ENCODE results near the gene SP7. TPM values are rescaled to one million over a fixed set of nuclear protein-coding genes. Genes with fewer than 3 reads are reported as not detected.

SP7 gene
- total and polyA plus RNA-seq, 2 experiments from 2014 or later = 0.17 TPM; not detected in 1

DNA sequence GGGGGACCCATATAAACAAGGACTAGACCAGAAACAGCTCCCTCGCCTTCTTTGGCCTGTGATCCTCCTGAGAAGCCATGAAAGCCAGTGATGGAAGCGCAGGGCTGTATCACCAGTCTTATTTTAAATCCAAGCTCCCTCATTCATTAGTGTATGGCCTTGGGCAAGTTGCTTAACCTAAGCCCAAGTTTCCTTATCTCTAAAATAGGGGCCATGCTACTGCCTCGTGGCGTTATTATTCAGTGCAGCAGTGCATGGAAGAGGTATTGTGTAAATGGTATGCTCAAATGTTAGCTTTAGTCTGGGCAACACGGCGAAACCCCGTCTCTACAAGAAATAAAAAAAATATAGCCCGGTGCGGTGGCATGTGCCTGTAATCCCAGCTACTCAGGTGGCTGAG, 58.2 kb downstream of the SP7 start:
- Mint-ChIP-seq H3K27ac (no peak overlapping the region), H3K4me3 (no peak overlapping the region), H3K27me3 (ENCODE audit: insufficient read depth, low read depth, poor library complexity) (peaks cover 6% of the 10 kb centered on the region), H3K4me1 (no peaks in the 10 kb centered on the region; the same call in 2 of the 3 replicates), H3K36me3 (ENCODE audit: low read depth) (peaks cover 82% of the 10 kb centered on the region), H3K9me3 (no peaks in the 10 kb centered on the region)
- Histone ChIP-seq H3K4me3 (no peak overlapping the region), H3K36me3 (ENCODE audit: insufficient read depth) (peaks cover 51% of the 10 kb centered on the region), H2AFZ (no peak overlapping the region), H3F3A (replicated peaks; ENCODE audit: low read depth) (0 out of 2 replicates have a peak, but pooled peaks cover 8% of the 10 kb centered on the region), H3K27me3 (ENCODE audit: insufficient read depth) (no peaks in the 10 kb centered on the region), H3K9me2 (ENCODE audit: insufficient read depth) (no peaks in the 10 kb centered on the region), H4K20me1 (replicated peaks; ENCODE audit: insufficient read depth) (peaks cover 5% of the 10 kb centered on the region), H3K4me2 (no peak overlapping the region), H3K79me2 (replicated peaks; ENCODE audit: insufficient read depth) (no peaks in the 10 kb centered on the region), H3K27ac (ENCODE audit: low read depth) (no peak overlapping the region), H3K4me1 (ENCODE audit: insufficient read depth) (no peaks in the 10 kb centered on the region)
- DNase-seq (ENCODE audit: low spot score) = no peak
- ATAC-seq = no peak
- TF ChIP-seq NANOG (IDR thresholded peaks at IDR 0.05; ENCODE audit: borderline replicate concordance) (no peak), ZNF331 (CRISPR knock-in tag; IDR thresholded peaks at IDR 0.05; ENCODE audit: low read depth) (no peak), POLR2AphosphoS5 (IDR thresholded peaks at IDR 0.05; ENCODE audit: low read depth) (no peak), STAT1 (IDR thresholded peaks at IDR 0.05; ENCODE audit: unreplicated experiment) (no peak), JUNB (IDR thresholded peaks at IDR 0.05; ENCODE audit: unreplicated experiment) (no peak), EZH2phosphoT487 (IDR thresholded peaks at IDR 0.05; ENCODE audit: unreplicated experiment) (no peak), ZNF114 (CRISPR knock-in tag; IDR thresholded peaks at IDR 0.05) (no peak), CREB1 (CRISPR knock-in tag; IDR thresholded peaks at IDR 0.05; ENCODE audit: low read depth) (no peak), EZH2 (IDR thresholded peaks at IDR 0.05; ENCODE audit: low read depth, unreplicated experiment) (no peak)
- TF ChIP-seq, protein P1, sequence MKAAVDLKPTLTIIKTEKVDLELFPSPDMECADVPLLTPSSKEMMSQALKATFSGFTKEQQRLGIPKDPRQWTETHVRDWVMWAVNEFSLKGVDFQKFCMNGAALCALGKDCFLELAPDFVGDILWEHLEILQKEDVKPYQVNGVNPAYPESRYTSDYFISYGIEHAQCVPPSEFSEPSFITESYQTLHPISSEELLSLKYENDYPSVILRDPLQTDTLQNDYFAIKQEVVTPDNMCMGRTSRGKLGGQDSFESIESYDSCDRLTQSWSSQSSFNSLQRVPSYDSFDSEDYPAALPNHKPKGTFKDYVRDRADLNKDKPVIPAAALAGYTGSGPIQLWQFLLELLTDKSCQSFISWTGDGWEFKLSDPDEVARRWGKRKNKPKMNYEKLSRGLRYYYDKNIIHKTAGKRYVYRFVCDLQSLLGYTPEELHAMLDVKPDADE (IDR thresholded peaks at IDR 0.05) = no peak
- TF ChIP-seq, protein P2, sequence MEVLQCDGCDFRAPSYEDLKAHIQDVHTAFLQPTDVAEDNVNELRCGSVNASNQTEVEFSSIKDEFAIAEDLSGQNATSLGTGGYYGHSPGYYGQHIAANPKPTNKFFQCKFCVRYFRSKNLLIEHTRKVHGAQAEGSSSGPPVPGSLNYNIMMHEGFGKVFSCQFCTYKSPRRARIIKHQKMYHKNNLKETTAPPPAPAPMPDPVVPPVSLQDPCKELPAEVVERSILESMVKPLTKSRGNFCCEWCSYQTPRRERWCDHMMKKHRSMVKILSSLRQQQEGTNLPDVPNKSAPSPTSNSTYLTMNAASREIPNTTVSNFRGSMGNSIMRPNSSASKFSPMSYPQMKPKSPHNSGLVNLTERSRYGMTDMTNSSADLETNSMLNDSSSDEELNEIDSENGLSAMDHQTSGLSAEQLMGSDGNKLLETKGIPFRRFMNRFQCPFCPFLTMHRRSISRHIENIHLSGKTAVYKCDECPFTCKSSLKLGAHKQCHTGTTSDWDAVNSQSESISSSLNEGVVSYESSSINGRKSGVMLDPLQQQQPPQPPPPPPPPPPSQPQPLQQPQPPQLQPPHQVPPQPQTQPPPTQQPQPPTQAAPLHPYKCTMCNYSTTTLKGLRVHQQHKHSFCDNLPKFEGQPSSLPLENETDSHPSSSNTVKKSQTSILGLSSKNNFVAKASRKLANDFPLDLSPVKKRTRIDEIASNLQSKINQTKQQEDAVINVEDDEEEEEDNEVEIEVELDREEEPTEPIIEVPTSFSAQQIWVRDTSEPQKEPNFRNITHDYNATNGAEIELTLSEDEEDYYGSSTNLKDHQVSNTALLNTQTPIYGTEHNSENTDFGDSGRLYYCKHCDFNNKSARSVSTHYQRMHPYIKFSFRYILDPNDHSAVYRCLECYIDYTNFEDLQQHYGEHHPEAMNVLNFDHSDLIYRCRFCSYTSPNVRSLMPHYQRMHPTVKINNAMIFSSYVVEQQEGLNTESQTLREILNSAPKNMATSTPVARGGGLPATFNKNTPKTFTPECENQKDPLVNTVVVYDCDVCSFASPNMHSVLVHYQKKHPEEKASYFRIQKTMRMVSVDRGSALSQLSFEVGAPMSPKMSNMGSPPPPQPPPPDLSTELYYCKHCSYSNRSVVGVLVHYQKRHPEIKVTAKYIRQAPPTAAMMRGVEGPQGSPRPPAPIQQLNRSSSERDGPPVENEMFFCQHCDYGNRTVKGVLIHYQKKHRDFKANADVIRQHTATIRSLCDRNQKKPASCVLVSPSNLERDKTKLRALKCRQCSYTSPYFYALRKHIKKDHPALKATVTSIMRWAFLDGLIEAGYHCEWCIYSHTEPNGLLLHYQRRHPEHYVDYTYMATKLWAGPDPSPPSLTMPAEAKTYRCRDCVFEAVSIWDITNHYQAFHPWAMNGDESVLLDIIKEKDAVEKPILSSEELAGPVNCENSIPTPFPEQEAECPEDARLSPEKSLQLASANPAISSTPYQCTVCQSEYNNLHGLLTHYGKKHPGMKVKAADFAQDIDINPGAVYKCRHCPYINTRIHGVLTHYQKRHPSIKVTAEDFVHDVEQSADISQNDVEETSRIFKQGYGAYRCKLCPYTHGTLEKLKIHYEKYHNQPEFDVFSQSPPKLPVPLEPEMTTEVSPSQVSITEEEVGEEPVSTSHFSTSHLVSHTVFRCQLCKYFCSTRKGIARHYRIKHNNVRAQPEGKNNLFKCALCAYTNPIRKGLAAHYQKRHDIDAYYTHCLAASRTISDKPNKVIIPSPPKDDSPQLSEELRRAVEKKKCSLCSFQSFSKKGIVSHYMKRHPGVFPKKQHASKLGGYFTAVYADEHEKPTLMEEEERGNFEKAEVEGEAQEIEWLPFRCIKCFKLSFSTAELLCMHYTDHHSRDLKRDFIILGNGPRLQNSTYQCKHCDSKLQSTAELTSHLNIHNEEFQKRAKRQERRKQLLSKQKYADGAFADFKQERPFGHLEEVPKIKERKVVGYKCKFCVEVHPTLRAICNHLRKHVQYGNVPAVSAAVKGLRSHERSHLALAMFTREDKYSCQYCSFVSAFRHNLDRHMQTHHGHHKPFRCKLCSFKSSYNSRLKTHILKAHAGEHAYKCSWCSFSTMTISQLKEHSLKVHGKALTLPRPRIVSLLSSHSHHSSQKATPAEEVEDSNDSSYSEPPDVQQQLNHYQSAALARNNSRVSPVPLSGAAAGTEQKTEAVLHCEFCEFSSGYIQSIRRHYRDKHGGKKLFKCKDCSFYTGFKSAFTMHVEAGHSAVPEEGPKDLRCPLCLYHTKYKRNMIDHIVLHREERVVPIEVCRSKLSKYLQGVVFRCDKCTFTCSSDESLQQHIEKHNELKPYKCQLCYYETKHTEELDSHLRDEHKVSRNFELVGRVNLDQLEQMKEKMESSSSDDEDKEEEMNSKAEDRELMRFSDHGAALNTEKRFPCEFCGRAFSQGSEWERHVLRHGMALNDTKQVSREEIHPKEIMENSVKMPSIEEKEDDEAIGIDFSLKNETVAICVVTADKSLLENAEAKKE (CRISPR knock-in tag; IDR thresholded peaks at IDR 0.05) = no peak
- TF ChIP-seq, protein P3, sequence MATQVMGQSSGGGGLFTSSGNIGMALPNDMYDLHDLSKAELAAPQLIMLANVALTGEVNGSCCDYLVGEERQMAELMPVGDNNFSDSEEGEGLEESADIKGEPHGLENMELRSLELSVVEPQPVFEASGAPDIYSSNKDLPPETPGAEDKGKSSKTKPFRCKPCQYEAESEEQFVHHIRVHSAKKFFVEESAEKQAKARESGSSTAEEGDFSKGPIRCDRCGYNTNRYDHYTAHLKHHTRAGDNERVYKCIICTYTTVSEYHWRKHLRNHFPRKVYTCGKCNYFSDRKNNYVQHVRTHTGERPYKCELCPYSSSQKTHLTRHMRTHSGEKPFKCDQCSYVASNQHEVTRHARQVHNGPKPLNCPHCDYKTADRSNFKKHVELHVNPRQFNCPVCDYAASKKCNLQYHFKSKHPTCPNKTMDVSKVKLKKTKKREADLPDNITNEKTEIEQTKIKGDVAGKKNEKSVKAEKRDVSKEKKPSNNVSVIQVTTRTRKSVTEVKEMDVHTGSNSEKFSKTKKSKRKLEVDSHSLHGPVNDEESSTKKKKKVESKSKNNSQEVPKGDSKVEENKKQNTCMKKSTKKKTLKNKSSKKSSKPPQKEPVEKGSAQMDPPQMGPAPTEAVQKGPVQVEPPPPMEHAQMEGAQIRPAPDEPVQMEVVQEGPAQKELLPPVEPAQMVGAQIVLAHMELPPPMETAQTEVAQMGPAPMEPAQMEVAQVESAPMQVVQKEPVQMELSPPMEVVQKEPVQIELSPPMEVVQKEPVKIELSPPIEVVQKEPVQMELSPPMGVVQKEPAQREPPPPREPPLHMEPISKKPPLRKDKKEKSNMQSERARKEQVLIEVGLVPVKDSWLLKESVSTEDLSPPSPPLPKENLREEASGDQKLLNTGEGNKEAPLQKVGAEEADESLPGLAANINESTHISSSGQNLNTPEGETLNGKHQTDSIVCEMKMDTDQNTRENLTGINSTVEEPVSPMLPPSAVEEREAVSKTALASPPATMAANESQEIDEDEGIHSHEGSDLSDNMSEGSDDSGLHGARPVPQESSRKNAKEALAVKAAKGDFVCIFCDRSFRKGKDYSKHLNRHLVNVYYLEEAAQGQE (IDR thresholded peaks at IDR 0.05; ENCODE audit: unreplicated experiment) = no peak
- TF ChIP-seq, protein P4, sequence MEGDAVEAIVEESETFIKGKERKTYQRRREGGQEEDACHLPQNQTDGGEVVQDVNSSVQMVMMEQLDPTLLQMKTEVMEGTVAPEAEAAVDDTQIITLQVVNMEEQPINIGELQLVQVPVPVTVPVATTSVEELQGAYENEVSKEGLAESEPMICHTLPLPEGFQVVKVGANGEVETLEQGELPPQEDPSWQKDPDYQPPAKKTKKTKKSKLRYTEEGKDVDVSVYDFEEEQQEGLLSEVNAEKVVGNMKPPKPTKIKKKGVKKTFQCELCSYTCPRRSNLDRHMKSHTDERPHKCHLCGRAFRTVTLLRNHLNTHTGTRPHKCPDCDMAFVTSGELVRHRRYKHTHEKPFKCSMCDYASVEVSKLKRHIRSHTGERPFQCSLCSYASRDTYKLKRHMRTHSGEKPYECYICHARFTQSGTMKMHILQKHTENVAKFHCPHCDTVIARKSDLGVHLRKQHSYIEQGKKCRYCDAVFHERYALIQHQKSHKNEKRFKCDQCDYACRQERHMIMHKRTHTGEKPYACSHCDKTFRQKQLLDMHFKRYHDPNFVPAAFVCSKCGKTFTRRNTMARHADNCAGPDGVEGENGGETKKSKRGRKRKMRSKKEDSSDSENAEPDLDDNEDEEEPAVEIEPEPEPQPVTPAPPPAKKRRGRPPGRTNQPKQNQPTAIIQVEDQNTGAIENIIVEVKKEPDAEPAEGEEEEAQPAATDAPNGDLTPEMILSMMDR (conservative IDR thresholded peaks at IDR 0.05; ENCODE audit: low read depth in 2 of 2) = no peak
